HG02970 (cell line): ENCODE results near the gene SHISAL1.
"Not testable (repeated sequence)": the region's sequence is repeated elsewhere in the genome, so short reads cannot be mapped to it uniquely, and the experiment has no call there.

ENCODE experiments used
- ATAC-seq: cut with Tn5 transposase; IDR thresholded peaks from one replicate; pipeline ENCODE4 v1.9.1; 2021; ENCODE audit warnings: mild to moderate bottlenecking, moderate library complexity, moderate number of reproducible peaks; ENCODE audit not compliant: unreplicated experiment, low FRiP score

SHISAL1 gene

GRCh38 chr22:44244265-44244822 is 68.4 kb downstream of the SHISAL1 start:
- ATAC-seq, result no peak

- no peak for ATAC-seq
Observed at GRCh38 chr22:44243761-44244160, 69.0 kb downstream of the SHISAL1 start.

- no peak for ATAC-seq
Observed at GRCh38 chr22:44242946-44243724, 69.6 kb downstream of the SHISAL1 start.

- not testable (repeated sequence) for ATAC-seq
Observed at GRCh38 chr22:44241121-44241520, 71.6 kb downstream of the SHISAL1 start.

DNA sequence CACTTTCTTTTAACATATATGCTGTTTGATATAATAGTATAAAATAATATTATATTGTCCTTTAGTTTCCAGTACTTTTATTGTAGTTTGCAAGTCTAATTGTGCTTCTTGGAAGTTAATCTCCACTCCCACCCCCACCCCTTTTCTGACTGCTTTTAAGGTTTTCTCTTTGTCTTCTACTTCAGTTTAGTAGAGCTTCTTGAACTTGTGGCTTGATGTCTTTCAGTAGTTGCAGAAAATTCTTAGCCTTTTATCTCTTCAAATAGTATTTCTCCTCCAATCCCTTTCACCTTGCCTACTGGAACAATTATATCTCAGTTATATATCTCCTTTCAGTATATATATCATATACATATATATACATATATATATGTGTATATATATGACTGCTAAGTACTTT is 75.5 kb downstream of the SHISAL1 start:
- no peak for ATAC-seq

DNA sequence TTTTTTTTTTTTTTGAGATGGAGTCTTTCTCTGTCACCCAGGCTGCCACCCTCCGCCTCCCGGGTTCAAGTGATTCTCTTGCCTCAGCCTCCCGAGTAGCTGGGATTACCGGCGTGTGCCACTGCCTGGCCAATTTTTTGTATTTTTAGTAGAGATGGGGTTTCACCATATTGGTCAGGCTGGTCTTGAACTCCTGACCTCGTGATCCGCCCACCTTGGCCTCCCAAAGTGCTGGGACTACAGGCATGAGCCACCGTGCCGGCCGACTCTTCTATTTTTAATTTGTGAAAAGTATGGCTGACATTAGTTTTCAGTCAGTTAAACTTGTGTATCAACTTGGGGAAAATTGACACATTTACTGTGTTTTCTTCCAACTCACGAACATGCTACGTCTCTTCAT is 78.4 kb downstream of the SHISAL1 start:
- not testable (repeated sequence) for ATAC-seq

DNA sequence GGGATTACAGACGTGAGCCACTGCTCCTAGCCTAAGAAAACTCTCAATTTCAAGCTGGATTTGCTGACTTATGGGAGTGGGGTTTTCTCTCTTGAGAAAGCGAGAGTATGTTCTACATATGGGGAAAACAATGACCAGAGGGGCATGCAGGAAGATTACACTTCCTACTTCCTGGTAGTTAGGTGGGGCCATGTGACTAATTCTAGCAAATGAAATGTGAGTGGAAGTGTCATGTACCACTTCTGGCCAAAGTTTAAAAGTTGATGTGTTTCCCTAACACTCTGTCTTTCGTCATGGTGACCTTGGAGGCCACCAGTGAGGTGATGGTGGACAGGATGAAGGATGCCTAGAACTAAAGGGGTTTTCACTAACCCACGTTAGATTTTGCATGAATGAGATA is 81.5 kb downstream of the SHISAL1 start:
- ATAC-seq, result no peak

DNA sequence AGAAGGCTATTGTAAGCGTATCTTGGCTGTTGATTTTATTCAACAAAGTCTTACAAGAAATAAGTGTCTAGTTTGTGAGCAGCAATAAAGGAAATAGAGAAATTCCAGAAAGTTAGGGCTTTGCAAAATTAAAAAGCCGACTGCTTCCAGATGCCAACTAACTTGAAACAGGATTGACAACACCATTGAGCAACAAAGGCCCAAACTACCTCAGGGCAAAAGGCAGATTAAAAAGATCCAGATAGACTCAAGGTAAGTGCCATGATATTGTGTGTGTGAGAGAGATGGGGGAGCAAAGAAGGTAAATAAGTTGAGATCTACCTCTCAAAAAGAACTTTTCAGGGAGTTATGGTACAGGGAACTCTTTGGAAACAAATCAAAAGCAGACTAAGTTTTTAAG is 82.9 kb downstream of the SHISAL1 start:
- no peak for ATAC-seq

GRCh38 chr22:44229331-44229730 is 83.4 kb downstream of the SHISAL1 start:
- ATAC-seq, result no peak

DNA sequence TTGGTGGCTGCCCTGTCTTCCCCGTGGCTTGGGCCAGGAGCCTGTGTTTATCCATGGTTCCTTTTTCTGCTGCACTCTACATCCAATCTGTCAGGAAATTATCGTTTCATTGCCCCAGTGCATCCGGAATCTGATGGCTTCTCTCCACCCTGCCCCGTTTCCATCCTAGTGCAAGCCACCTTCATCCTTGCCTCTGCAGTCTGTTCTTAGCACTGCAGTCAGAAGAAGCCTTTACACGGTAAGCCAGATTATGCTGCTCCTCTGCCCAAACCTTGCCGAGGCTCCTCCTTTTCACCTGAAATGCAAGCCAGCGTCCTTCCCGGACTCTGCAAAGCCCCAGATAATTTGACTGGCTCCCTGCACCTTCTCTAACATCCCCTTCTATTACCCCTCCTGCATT is 86.9 kb downstream of the SHISAL1 start:
- no peak for ATAC-seq

DNA sequence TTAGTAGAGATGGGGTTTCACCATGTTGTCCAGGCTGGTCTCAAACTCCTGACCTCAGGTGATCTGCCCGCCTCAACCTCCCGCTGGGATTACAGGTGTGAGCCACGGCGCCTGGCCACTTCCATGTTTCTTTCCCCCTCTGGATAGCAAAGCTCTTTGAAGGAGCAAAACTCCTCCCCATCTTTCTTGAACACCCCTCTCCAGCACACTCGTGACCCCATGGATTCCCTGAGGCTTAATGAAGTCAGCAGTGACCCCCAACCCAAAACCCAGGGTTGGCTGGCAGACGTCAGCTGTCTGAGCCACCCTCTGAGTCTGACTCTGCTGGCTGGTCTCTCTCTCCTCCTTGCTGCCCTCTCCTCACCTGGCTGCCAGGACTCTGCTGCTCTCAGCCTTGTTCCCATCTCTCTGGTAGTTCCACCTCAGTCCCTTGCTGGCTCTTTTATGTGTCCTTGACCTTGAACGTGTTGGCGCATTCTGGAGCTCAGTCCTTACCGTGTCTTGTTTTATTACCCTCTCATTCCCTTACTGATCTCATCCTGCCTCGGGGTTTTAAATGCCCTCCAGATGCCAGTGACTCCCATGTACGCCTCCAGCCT is 87.6 kb downstream of the SHISAL1 start:
- ATAC-seq, result no peak

DNA sequence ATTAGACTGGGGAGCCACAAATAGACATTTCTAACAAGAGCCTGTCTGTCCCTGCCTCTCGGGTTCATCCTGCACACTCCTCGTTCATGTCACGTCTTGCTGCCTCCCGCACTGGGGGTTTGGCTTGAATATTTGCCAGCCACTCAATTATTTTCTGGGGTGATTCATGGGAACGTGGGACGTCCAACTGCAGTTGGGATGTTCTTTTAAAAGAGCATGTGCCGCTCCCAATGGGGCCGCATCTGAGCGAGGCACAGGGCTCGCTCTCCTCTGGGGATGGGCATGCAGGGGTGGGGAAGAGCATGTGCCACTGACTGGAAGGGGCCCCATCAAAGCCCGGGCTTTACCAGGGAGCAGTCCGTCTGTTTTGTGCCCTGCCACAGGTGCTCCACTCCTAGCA is 88.6 kb downstream of the SHISAL1 start:
- ATAC-seq, result no peak

- no peak for ATAC-seq
Observed at GRCh38 chr22:44221710-44222475, 90.9 kb downstream of the SHISAL1 start.

GRCh38 chr22:44220727-44221680 is 91.7 kb downstream of the SHISAL1 start:
- ATAC-seq, result no peak

GRCh38 chr22:44219101-44219870 is 93.5 kb downstream of the SHISAL1 start:
- ATAC-seq, result no peak

GRCh38 chr22:44218071-44218470 is 94.7 kb downstream of the SHISAL1 start:
- ATAC-seq, result no peak

GRCh38 chr22:44217346-44217745 is 95.4 kb downstream of the SHISAL1 start:
- no peak for ATAC-seq

- ATAC-seq, result no peak
Observed at GRCh38 chr22:44215287-44215686, 97.5 kb downstream of the SHISAL1 start.

DNA sequence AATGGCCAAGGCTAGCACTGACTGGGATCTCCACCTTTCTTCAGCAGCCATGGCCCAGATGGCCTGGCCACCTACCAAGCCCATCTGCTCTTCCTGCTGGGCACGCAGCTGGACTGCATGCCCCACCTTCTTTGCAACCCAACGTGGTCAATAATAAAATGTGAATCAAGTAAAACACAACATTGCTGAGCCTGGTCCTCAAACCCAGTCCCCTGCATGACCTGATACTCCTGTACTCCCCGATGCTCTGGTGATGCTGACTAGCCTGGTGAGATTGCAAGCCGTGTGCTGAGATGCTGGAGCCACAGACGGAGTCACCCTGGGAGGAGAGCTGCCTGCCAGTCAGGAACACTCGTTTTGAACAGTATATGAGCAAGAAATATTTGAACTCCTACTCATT is 98.0 kb downstream of the SHISAL1 start:
- ATAC-seq, result no peak
